Measurements from ENCODE around the gene NME4.

- TF ChIP-seq USF1 (IDR thresholded peaks at IDR 0.05) (no peak), EGR1 (IDR thresholded peaks at IDR 0.05) (no peak), MAX (IDR thresholded peaks at IDR 0.05) (no peak), REST (IDR thresholded peaks at IDR 0.05; ENCODE audit: low read depth) (no peak), FOXM1 (IDR thresholded peaks at IDR 0.05; ENCODE audit: borderline replicate concordance, low read depth) (no peak), EP300 (IDR thresholded peaks at IDR 0.05; ENCODE audit: borderline replicate concordance) (no peak), CREB1 (IDR thresholded peaks at IDR 0.05; ENCODE audit: low read depth) (no peak), RAD21 (IDR thresholded peaks at IDR 0.05; ENCODE audit: low read depth) (no peak), YY1 (IDR thresholded peaks at IDR 0.05; ENCODE audit: low read depth) (no peak), TAF1 (IDR thresholded peaks at IDR 0.05; ENCODE audit: low read depth) (no peak), TCF12 (IDR thresholded peaks at IDR 0.05; ENCODE audit: low read depth) (no peak), TEAD4 (IDR thresholded peaks at IDR 0.05) (no peak), ZBTB7A (IDR thresholded peaks at IDR 0.05; ENCODE audit: low read depth) (no peak)
Measured at GRCh38 chr16:444027-444426, 47.0 kb downstream of the NME4 start.

Measured in Ishikawa (cell line).